Measurements from ENCODE around the gene NMNAT3. TPM values are rescaled to one million over a fixed set of nuclear protein-coding genes. Genes with fewer than 3 reads are reported as not detected.

Gene NMNAT3
- total RNA-seq, 2 experiments from 2014 or later, result 0.55 to 0.80 TPM

DNA sequence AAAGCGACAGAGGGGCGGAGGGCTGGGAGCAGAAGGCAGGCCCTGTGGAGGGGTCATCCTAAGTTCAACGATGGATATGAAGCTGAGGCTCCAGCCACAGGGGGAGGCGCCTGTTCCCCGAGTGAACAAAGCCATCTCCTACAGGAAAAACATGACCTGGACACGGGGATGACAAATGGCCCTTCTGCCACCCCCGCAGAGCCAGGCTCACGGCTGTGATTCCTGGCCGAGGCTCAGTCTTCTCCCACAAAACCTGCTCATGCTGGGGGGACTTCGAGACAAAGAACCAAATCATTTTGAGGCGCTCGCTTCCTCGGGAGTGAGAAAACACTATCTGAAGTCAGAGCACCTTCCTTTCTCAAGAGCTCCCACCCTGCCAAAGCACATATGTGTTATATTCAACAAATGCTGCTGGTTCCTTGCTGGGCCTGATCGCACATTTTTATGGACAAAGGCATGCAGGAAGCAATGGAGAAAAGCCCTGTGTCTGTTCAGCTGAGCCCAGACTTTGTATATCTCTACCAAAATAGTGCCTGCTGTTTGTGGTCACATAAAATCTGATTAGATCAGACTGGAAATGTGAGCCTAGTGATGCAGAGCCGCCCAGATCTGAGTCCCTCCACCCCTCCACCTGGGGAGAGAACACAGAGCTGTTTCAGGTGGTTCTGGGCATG, 143.9 kb downstream of the NMNAT3 start:
- Mint-ChIP-seq H3K4me1 (peaks cover 10% of the 10 kb centered on the region), H3K27me3 (peaks cover 22% of the 10 kb centered on the region), H3K36me3 (no peaks in the 10 kb centered on the region), H3K4me3 (no peak overlapping the region), H3K27ac (no peak overlapping the region), H3K9me3 (ENCODE audit: low read depth) (no peaks in the 10 kb centered on the region)
- no peak for ATAC-seq
- no peak for DNase-seq
- CTCF ChIA-PET, result no interaction called here

- Mint-ChIP-seq H3K4me3 (no peak overlapping the region), H3K27me3 (peaks cover 13% of the 10 kb centered on the region), H3K9me3 (ENCODE audit: low read depth) (no peaks in the 10 kb centered on the region), H3K4me1 (peaks cover under 1% of the 10 kb centered on the region), H3K36me3 (no peaks in the 10 kb centered on the region), H3K27ac (no peak overlapping the region)
- CTCF ChIA-PET, result no interaction called here
- DNase-seq, result no peak
- ATAC-seq, result no peak
Measured at GRCh38 chr3:139532976-139533375, 144.8 kb downstream of the NMNAT3 start.

- H3K27ac Mint-ChIP-seq, result no peak overlapping the region
- CTCF ChIA-PET, result no interaction called here
- no peaks in the 10 kb centered on the region for H3K36me3 Mint-ChIP-seq
- no peak for ATAC-seq
- no peaks in the 10 kb centered on the region for H3K9me3 Mint-ChIP-seq (ENCODE audit: low read depth)
- H3K4me3 Mint-ChIP-seq, result no peak overlapping the region
- H3K4me1 Mint-ChIP-seq, result no peaks in the 10 kb centered on the region
- no peak for DNase-seq
- H3K27me3 Mint-ChIP-seq, result peaks cover 2% of the 10 kb centered on the region
Measured at GRCh38 chr3:139530717-139531116, 147.1 kb downstream of the NMNAT3 start.

GRCh38 chr3:139529662-139530061, 148.1 kb downstream of the NMNAT3 start:
- ATAC-seq (no peak), DNase-seq (no peak)
- Mint-ChIP-seq H3K27ac (no peak overlapping the region), H3K4me1 (no peaks in the 10 kb centered on the region), H3K4me3 (no peak overlapping the region), H3K27me3 (peaks cover 2% of the 10 kb centered on the region), H3K36me3 (no peaks in the 10 kb centered on the region), H3K9me3 (ENCODE audit: low read depth) (no peaks in the 10 kb centered on the region)
- CTCF ChIA-PET, result no interaction called here

GRCh38 chr3:139528924-139529323, 148.8 kb downstream of the NMNAT3 start:
- CTCF ChIA-PET, result no interaction called here
- no peaks in the 10 kb centered on the region for H3K4me1 Mint-ChIP-seq
- peaks cover 2% of the 10 kb centered on the region for H3K27me3 Mint-ChIP-seq
- H3K9me3 Mint-ChIP-seq (ENCODE audit: low read depth), result no peaks in the 10 kb centered on the region
- H3K4me3 Mint-ChIP-seq, result no peak overlapping the region
- H3K27ac Mint-ChIP-seq, result no peak overlapping the region
- no peak for DNase-seq
- H3K36me3 Mint-ChIP-seq, result no peaks in the 10 kb centered on the region
- no peak for ATAC-seq

GRCh38 chr3:139528281-139528680, 149.5 kb downstream of the NMNAT3 start:
- no peaks in the 10 kb centered on the region for H3K4me1 Mint-ChIP-seq
- H3K9me3 Mint-ChIP-seq (ENCODE audit: low read depth), result no peaks in the 10 kb centered on the region
- H3K27me3 Mint-ChIP-seq, result peaks cover 2% of the 10 kb centered on the region
- no peaks in the 10 kb centered on the region for H3K36me3 Mint-ChIP-seq
- CTCF ChIA-PET, result no interaction called here
- no peak for DNase-seq
- H3K27ac Mint-ChIP-seq, result no peak overlapping the region
- H3K4me3 Mint-ChIP-seq, result no peak overlapping the region
- no peak for ATAC-seq

GRCh38 chr3:139527265-139527664, 150.5 kb downstream of the NMNAT3 start:
- Mint-ChIP-seq H3K27me3 (peaks cover 2% of the 10 kb centered on the region), H3K4me1 (no peaks in the 10 kb centered on the region), H3K36me3 (no peaks in the 10 kb centered on the region), H3K27ac (no peak overlapping the region), H3K4me3 (no peak overlapping the region), H3K9me3 (ENCODE audit: low read depth) (no peaks in the 10 kb centered on the region)
- ATAC-seq, result no peak
- no peak for DNase-seq
- CTCF ChIA-PET, result no interaction called here

- CTCF ChIA-PET, result no interaction called here
- no peaks in the 10 kb centered on the region for H3K4me1 Mint-ChIP-seq
- no peak for DNase-seq
- ATAC-seq, result no peak
- H3K9me3 Mint-ChIP-seq (ENCODE audit: low read depth), result no peaks in the 10 kb centered on the region
- no peaks in the 10 kb centered on the region for H3K36me3 Mint-ChIP-seq
- peaks cover 2% of the 10 kb centered on the region for H3K27me3 Mint-ChIP-seq
- H3K27ac Mint-ChIP-seq, result no peak overlapping the region
- H3K4me3 Mint-ChIP-seq, result no peak overlapping the region
Measured at GRCh38 chr3:139526146-139526545, 151.6 kb downstream of the NMNAT3 start.

GRCh38 chr3:139524841-139525636, 152.7 kb downstream of the NMNAT3 start:
- Mint-ChIP-seq H3K36me3 (no peaks in the 10 kb centered on the region), H3K9me3 (ENCODE audit: low read depth) (no peaks in the 10 kb centered on the region), H3K27me3 (peaks cover 2% of the 10 kb centered on the region), H3K27ac (no peak overlapping the region), H3K4me3 (no peak overlapping the region), H3K4me1 (no peaks in the 10 kb centered on the region)
- DNase-seq (no peak), ATAC-seq (no peak)
- CTCF ChIA-PET, result no interaction called here

- Mint-ChIP-seq H3K9me3 (ENCODE audit: low read depth) (no peaks in the 10 kb centered on the region), H3K4me3 (no peak overlapping the region), H3K36me3 (no peaks in the 10 kb centered on the region), H3K27me3 (peaks cover 2% of the 10 kb centered on the region), H3K4me1 (no peaks in the 10 kb centered on the region), H3K27ac (no peak overlapping the region)
- DNase-seq (no peak), ATAC-seq (no peak)
- CTCF ChIA-PET, result no interaction called here
Measured at GRCh38 chr3:139523718-139524117, 154.1 kb downstream of the NMNAT3 start.

DNA sequence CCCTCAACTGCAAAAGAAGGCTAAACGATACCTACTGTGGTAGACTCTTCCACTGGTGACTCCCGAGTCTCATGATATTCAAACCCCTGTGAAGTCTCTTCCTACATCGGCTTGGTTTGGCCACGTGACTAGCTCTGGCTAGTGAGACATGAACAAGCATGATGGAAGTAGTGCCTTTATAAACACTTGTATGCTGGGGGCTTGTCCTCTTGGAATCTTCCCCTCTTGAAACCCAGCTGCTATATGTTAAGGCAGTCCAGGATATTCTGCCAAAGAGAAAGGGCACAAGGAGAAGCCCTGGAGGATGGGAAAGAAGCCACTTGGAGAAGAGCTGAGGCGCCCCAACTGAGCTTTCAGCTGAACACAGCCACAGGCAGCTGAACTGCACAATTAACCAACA, 154.6 kb downstream of the NMNAT3 start:
- DNase-seq (no peak), ATAC-seq (no peak)
- Mint-ChIP-seq H3K9me3 (ENCODE audit: low read depth) (no peaks in the 10 kb centered on the region), H3K27me3 (peaks cover 2% of the 10 kb centered on the region), H3K4me3 (no peak overlapping the region), H3K27ac (no peak overlapping the region), H3K4me1 (no peaks in the 10 kb centered on the region), H3K36me3 (no peaks in the 10 kb centered on the region)
- CTCF ChIA-PET, result no interaction called here

DNA sequence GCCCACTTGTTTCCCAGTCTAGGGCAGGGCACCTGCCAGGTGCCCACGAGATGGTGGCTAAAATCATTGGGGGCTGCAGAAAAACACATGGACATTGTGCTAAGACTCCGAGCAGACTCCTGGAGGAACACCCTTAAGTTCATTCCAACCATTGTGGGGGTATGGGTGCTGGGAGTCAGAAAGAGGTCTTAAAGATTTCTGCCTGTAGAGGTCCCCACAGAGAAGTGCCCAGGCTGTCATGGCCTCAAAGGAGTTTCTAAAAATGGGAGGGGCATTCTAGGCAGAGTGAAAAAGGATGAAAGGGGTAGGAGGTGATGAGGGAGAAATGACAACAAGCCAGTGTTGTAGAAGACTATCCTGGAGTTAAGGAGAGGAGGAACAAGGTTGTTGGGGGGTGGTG, 155.4 kb downstream of the NMNAT3 start:
- no peak overlapping the region for H3K4me3 Mint-ChIP-seq
- no peak overlapping the region for H3K27ac Mint-ChIP-seq
- H3K27me3 Mint-ChIP-seq, result peaks cover 2% of the 10 kb centered on the region
- no peaks in the 10 kb centered on the region for H3K9me3 Mint-ChIP-seq (ENCODE audit: low read depth)
- CTCF ChIA-PET, result no interaction called here
- DNase-seq, result no peak
- H3K36me3 Mint-ChIP-seq, result no peaks in the 10 kb centered on the region
- H3K4me1 Mint-ChIP-seq, result no peaks in the 10 kb centered on the region
- ATAC-seq, result no peak

DNA sequence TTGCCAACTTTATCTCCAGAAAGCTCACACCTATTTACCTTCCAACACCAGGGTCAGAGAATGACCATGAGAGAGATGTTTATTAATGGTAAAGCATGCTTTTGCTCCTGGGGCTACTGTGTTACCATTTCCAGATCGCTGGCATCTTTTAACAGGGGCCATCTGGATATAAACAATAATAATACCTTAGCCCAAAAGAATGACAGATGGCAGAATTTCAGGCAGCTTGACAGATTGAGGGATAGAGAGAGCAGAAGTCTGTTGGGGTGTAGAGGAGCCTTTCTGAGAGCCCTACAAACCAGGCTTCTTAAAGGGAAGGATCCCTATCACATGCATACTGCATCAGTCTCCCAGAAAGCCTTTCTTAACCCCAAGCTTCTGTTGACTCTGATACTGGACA, 156.0 kb downstream of the NMNAT3 start:
- DNase-seq (no peak), ATAC-seq (no peak)
- Mint-ChIP-seq H3K27me3 (peaks cover 2% of the 10 kb centered on the region), H3K4me1 (no peaks in the 10 kb centered on the region), H3K27ac (no peak overlapping the region), H3K9me3 (ENCODE audit: low read depth) (no peaks in the 10 kb centered on the region), H3K36me3 (no peaks in the 10 kb centered on the region), H3K4me3 (no peak overlapping the region)
- CTCF ChIA-PET, result no interaction called here

DNA sequence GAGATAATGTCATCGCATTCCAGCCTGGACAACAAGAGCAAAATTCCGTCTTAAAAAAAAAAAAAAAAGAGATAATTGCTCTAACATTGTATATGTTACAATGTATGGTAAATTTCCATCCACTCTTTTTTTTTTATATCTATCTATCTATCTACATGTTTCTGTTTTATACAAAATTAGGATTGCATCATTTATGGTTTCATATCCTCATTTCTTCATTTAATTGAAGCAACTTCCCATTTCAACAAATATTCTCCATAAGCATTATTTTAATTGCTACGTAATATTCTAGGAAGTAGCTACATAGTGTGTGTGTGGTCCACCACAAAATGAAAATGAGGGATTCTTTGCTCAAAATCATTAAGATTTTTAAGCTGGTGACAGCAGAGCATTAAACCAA, 156.6 kb downstream of the NMNAT3 start:
- Mint-ChIP-seq H3K4me1 (no peaks in the 10 kb centered on the region), H3K27me3 (peaks cover 2% of the 10 kb centered on the region), H3K36me3 (no peaks in the 10 kb centered on the region), H3K4me3 (no peak overlapping the region), H3K27ac (no peak overlapping the region), H3K9me3 (ENCODE audit: low read depth) (no peaks in the 10 kb centered on the region)
- ATAC-seq (no peak), DNase-seq (no peak)
- CTCF ChIA-PET, result no interaction called here

Data from activated CD8-positive, alpha-beta memory T cell treated with anti-CD3 and anti-CD28 coated beads, Interleukin-2, amount 10 ng/mL, durations not matched to agents 7 days and 5 days (primary cell).